Measurements from ENCODE around the gene EDNRA.

GRCh38 chr4:147528054-147528453 is 47.2 kb downstream of the EDNRA start:
- no peak for TF ChIP-seq BHLHE40 (IDR thresholded peaks at IDR 0.05; ENCODE audit: low read length)
- TF ChIP-seq ZNF699 (CRISPR knock-in tag; IDR thresholded peaks at IDR 0.05; ENCODE audit: insufficient replicate concordance) = no peak
- no peak for TF ChIP-seq NFIC (IDR thresholded peaks at IDR 0.05)
- no peak for TF ChIP-seq ZNF274 (IDR thresholded peaks at IDR 0.05; ENCODE audit: borderline replicate concordance, low read depth, low read length)
- no peak for TF ChIP-seq ZNF561 (CRISPR knock-in tag; conservative IDR thresholded peaks at IDR 0.05)
- no peak for TF ChIP-seq POLR2A (conservative IDR thresholded peaks at IDR 0.05)
- TF ChIP-seq HLTF (IDR thresholded peaks at IDR 0.05) = no peak
- TF ChIP-seq CEBPB (tag; IDR thresholded peaks at IDR 0.05) = no peak
- no peak for TF ChIP-seq SMARCC2 (IDR thresholded peaks at IDR 0.05; ENCODE audit: low read depth)
